NCI-H460 (cell line): ENCODE results near the gene RBM33. TPM values are rescaled to one million over a fixed set of nuclear protein-coding genes. Genes with fewer than 3 reads are reported as not detected.

Experiments used
- DNase-seq: peaks from one replicate; pipeline ENCODE4 v3.0.0-alpha.2; 2016; ENCODE audit warnings: low read depth; ENCODE audit errors: extremely low read depth
- total RNA-seq: library from RNA; depleted of rRNA; stranded (reverse); fragments of >200 nt; shearing (Covaris generic); gene quantifications from 2 replicates; pipeline ENCODE4 v1.2.3, GENCODE V29; 2014

RBM33 gene
- total RNA-seq, 1 experiment from 2014 or later, result 20.9 TPM

DNA sequence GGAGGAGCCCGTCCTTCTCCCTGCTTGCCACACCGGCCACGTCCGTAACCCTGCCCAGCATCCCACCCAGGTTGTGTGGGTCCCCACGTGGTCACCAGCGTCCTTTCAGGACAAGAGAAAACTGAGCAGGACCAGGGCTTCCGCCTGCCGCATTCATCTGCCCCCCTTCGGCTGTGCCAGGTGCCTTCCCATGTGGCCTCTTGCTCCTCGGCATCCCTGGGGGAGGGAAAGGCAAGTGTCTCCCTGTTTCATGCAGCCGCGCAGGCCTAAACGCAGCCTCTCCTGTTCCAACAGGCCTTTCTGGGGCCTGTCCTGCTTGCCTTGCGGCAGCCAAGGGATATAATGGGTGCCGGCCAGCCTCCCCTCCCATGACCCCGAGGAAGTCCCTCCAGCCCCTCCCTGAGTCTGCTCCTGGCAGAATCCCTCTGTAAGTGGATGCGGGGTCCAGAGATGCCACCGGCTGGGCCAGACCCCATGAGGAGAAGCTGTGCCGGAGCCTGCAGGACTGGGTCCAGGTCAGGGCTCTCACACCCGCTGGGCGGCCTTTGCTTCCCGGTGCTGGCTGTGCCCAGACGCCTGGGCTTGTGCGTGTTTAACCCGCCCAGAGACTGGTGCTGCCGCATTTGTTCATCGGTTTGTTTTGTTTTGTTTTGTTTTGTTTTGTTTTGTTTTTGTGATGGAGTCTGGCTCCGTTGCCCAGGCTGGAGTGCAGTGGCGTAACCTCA lies 144.7 kb downstream of the RBM33 start:
- no peak for DNase-seq

DNA sequence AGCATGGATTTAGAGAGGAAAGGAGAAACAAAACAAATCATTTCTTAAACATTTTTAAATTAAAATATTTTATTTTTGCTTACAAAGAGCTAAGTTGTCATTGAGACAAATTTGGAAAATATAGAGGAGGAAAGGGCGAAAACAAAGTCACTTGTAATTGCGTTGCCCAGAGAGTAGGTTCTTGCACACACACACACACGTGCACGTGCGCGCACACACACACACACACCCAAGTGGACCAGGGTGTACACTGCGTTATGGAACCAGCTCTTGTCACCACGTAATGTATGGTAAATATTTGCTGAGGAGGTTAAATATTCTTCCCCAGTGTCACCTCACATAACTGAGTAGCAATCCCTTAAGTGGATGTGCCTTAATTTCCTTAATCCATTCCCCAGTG lies 146.2 kb downstream of the RBM33 start:
- no peak for DNase-seq

DNA sequence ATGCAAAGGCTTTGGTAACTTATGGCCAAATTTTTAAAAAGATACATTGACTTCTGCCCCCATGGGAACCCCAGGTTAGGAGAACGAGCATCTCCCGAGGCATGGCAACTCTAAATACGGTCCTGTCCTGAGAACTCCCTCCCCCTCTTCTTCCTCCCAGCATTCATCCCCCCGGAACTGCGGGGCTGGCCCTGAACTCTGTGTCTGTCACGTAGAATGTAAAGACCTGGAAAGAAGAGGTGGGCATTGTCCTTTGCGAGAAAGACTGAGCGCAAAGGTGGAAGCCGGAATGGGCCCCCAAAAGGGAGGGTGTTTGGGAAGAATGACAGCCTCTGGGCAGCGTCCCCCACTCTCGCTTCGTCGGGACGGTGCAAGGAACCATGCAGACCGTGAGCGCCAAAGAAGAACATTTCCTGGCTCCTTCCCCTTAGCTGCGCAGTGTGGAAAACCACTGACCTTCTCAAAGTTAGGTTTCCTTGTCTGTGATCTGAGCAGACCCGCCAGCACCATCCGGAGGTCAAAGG lies 146.8 kb downstream of the RBM33 start:
- DNase-seq, result no peak

DNA sequence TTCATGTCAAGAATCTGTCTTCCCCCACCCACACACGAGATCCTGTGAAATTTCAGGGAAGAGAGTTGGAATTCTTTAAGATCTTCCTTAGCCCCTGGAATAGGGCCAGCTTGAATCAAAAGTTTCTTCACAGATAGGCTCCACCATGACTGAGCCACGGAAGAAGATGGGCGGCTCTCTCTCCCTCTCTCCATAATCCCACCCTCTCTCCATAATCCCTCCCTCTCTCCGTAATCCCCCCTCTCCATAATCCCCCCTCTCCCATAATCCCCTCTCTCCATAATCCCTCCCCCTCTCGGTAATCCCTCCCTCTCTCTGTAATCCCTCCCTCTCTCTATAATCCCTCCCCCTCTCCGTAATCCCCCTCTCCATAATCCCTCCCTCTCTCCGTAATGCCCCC lies 147.4 kb downstream of the RBM33 start:
- DNase-seq, result no peak

DNA sequence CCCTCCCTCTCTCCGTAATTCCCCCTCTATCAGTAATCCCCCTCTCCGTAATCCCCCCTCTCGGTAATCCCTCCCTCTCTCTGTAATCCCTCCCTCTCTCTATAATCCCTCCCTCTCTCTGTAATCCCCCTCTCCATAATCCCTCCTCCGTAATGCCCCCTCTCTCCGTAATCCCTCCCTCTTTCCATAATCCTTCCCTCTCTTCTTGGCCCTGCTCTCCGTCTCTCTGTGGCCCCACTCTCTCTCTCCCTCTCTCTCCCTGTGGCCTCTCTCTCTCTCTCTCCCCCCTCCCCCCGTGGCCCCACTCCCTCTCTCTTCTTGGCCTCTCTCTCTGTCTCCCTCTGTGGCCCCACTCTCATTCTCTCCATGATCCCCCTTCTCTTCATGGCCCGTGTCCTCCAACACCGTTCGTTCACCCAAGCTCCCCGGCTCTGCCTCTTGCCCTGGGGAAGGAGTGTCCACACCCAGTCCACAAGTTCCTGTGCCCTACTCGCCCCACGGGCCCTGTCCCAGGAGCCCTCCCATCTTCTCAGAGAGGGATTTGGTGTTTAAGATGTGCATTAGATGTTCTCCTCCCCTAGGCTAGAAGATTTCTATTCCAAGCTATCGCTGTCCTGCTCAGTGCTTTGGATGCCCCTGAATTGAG lies 148.0 kb downstream of the RBM33 start:
- DNase-seq, result no peak

- DNase-seq, result no peak
These were observed 148.6 kb downstream of the RBM33 start for GRCh38 chr7:155792999-155793560.

DNA sequence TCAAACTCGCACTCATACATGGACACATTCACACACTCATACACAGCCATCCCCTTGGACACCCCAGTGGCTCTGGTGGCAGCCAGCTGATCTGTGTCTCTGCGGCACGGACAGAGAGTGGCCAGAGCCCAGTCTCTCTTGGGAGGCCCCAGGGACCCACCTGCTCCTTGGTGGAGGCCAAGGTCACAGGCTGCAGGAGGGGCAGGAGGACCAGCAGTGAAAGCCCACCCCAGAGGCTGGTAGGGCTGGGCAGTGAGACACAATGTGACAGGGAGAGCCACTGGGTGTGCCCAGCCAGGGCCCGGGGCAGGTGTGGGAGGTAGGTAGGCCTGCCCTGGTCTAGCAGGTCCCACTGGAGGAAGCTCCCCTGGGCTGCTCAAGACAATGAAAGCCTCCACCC lies 149.3 kb downstream of the RBM33 start:
- no peak for DNase-seq

DNA sequence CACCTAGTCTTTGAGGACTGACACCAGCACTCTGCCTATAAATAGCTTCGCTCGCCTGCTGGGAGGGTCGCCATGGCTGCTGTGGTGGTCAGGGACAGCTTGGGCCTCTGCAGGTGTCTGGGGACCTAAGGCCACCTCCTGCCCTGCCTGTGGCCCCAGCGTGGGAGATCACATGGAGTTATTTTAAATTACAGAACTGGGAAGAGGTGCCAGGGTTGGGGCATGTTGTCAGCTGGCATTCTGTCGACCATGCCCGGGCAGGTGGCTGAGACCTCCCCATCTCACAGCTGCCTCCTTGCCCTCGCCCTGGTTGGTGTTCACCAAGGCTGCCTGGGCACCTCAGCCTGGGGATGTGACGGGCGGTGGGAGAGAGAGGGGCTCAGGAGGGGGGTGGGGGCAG lies 149.7 kb downstream of the RBM33 start:
- no peak for DNase-seq

- DNase-seq, result no peak
These were observed 150.9 kb downstream of the RBM33 start for GRCh38 chr7:155795401-155795800.

DNA sequence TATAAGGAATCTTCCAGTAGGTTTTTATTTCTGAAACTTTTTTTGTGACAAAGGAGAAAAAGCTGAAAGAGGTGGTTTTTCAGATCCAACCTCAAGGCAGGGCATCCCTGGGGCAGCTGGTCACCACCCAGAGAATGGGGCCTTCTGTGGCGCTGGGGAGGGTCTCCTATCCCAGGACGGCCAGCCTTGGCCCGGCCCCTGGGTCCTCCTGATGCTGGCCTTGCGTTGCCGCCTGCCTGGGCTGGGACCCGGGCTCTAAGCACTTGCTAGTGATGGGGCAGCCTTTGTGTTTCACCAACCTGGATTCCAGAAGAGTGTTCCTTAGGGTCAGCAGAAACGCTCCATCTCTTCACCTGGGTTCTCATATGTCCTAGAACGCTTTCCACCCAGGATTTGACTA lies 151.5 kb downstream of the RBM33 start:
- no peak for DNase-seq

DNA sequence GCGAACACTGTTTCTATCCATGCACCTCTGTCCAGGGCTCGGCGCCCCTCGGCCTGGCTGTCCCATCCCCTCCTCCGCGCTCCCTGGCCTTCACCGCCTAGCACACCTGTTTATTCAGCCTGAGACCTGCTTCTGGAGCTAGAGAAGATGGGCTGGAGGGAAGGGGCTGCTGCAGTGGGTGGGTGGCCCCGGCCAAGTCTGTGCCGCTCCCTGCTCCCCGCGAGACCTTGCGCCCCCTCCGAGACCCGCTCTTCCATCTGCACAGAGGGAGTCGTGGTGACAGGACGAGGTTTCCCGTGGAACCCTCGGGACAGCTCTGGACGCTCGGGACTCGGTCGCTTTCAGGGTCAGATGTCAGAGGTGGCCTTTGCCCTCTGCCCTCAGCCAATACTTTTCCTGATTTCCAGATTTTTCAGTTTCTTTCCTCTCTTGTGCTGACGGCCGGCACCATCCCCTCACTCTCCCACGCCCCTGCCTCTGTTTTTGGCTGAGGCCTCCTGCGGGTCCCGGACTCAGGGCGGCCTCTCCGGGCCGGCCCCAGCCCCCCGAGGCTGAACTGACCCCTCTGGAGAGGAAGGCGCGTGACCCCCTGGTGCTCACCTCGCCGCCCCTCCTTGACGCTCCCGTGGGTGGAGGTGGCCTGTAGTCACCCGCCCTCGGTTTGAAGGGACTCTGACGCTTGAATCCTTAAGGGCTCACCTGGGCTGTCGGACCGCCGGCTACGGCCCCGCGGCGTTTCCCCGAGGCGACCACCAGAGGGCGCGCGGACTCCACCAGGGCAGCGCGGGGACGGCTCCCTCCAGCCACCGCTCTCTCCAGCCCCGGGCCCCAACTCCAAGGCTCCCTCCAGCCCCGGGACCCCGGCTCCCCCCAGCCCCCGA lies 152.2 kb downstream of the RBM33 start:
- DNase-seq, result no peak

DNA sequence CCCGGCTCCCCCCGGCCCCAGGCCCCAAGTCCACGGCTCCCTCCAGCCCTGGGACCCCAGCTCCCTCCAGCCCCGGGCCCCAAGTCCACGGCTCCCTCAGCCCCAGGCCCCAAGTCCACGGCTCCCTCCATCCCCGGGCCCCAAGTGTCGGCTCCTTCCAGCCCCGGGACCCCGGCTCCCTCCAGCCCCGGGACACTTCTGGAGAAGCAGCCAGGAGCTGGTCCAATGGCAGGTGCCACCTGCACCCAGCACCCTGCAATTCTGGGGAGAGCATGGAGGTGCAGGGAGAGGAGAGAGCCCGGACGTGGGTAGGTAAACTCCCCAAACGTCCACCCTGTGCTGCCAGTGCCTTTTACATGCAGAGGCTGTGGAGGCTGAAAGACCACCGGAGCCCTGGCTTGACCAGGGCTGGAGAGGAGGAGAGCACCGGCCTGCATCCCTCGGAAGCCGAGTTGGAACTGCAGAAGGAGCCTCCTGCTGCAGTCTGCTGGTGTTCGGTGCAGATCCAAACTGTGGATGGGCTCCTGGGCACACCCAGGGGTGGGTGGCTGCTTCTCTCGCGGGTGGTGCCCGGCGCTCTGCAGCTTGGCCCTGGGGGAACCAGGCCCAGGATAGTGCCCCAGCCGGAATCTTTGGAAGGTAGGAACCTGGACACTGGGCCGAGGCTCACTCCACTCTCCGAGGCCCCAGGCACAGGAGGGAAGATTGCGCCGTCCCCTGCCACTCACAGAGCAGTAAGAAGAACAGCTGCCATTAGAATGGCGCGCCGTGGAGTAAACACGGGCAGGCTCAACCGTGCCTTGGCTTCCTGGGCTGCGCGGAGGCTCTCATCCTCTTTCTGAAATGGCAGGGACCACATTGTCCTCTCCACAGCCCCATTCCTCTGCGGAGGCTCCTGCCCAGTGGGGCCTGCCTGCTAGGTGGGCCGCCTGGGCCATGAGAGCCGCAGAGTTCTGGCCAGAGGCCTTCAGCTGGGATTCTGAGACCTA lies 153.1 kb downstream of the RBM33 start:
- no peak for DNase-seq

- no peak for DNase-seq
These were observed 154.4 kb downstream of the RBM33 start for GRCh38 chr7:155798673-155799439.

GRCh38 chr7:155799514-155799913 lies 155.1 kb downstream of the RBM33 start:
- DNase-seq, result no peak

DNA sequence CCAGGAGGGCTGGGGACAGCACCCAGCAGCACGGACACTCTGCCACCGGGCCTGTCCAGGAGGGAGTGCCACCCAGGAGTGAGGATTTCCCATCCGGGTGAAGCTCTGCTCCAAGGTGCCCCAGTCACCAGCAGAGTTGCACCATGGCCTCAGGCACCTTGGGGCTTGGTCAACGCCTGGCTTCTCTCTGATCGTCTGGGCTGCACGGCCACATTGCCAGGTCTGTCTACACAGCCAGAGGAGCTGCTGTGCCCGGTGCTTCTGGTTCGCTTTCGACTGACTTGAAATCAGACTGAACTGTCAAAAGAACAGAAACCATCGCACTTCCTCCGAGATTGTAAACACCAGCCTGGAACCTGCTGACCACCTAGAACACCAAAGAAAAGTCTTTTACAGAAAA lies 155.8 kb downstream of the RBM33 start:
- no peak for DNase-seq

DNA sequence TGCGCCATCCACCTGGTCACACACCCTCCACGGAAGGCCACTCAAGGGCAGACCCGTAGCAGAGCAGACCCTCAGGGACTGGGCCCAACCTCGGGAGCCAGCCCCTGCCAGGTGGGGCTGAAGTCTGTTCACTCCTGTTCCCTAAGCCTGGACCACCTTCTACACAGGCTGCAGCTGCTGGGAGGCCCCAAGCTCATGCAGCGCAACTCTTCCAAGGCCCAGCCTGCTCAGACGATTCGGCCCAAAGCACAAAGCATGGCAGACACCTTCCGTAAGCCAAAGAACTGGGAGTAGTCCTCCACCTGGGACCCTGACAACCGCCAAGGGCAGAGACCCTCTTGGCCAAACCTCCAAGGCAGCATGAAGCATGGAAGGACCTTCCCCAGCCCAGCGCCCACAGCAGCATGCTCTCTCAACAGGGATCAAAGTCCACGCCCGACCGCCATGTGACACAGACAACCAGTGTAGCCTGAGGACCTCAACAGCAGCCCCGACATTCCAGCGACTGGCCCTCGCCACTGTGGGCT lies 156.3 kb downstream of the RBM33 start:
- DNase-seq, result no peak

- no peak for DNase-seq
These were observed 157.8 kb downstream of the RBM33 start for GRCh38 chr7:155802291-155802690.

- DNase-seq, result no peak
These were observed 158.5 kb downstream of the RBM33 start for GRCh38 chr7:155802906-155803417.
